HG02798 (cell line): Measurements from ENCODE around the gene ATXN7L1.

Experiments
- ATAC-seq: cut with Tn5 transposase; IDR thresholded peaks from one replicate; pipeline ENCODE4 v1.9.1; 2021; ENCODE audit warnings: mild to moderate bottlenecking; ENCODE audit not compliant: unreplicated experiment, poor library complexity

Gene ATXN7L1

DNA sequence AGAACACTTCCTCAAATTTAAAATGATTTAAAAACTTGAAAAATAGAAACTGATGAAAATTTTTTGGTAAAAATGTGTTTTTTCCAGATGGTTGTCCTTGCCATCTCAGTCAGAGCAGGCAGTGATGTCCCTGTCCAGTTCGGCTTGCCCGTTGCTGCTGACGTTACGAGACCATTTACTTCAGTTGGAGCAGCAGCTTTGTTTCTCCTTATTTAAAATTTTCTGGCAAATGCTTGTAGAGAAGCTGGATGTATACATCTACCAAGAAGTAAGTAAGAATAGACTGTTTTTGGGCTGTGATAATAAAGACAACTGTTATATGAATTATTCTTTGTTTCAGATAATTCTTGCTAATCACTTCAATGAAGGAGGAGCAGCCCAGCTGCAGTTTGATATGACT lies 311.2 kb downstream of the ATXN7L1 start:
- no peak for ATAC-seq

DNA sequence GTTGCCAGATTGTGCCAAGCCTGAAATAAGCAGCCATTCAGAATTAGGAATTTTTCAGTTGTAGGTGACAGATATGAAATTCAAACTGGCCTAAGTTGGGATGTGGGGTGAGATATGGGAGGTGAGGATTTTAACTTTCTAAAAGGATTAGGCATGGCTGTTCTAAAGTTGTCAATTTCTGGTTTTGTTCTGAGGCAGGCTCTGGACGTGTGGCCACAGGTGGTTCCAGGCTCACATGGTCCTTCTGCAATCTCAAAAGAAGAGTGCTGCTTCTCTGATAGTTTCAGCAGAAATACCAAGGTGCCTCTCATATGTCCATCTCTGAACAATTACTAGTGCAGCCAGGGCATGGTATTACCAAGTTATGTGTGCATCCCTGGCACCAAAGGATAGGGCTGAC lies 316.5 kb downstream of the ATXN7L1 start:
- ATAC-seq = no peak
